GM19468 (cell line): ENCODE data around the gene KRTAP10-8.
"Not testable (repeated sequence)": the region's sequence is repeated elsewhere in the genome, so short reads cannot be mapped to it uniquely, and the experiment has no call there.

Experiments
- ATAC-seq: cut with Tn5 transposase; IDR thresholded peaks from one replicate; pipeline ENCODE4 v1.9.1; 2021; ENCODE audit warnings: mild to moderate bottlenecking, moderate library complexity, moderate number of reproducible peaks; ENCODE audit not compliant: unreplicated experiment; ENCODE audit errors: extremely low read depth

The KRTAP10-8 gene

DNA sequence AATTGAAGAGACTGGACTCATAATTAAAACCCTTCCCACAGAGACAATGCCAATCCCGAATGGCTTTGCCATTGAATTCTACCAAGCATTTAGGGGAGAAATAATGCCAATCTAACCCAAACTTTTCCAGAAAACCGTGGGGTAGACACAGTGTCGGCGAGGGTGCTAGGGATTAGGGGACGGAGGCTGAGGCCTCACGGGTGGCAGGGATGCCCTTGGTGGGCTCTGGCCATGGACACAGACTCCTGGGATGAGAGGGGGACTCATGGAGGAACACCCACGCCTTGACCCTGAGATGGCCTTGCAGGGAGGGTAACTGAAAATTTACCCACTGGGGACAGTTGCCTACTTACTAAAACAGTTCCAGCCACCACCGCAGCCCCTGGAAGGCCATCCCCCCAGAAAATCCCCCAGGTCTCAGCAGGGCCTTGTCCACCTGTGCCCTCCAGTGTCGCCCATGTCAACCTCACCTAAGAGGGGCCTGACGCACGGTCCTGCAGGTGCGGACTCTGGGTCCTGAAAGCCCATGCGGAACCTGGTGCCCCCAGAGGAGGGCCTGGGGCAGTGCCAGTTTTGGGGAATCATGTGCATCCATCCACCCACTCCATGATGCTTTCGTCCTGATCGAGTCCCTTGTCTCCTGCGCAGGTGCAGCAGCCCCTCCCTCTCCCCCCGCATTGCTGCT is 33.4 kb upstream of the KRTAP10-8 start:
- no peak for ATAC-seq

DNA sequence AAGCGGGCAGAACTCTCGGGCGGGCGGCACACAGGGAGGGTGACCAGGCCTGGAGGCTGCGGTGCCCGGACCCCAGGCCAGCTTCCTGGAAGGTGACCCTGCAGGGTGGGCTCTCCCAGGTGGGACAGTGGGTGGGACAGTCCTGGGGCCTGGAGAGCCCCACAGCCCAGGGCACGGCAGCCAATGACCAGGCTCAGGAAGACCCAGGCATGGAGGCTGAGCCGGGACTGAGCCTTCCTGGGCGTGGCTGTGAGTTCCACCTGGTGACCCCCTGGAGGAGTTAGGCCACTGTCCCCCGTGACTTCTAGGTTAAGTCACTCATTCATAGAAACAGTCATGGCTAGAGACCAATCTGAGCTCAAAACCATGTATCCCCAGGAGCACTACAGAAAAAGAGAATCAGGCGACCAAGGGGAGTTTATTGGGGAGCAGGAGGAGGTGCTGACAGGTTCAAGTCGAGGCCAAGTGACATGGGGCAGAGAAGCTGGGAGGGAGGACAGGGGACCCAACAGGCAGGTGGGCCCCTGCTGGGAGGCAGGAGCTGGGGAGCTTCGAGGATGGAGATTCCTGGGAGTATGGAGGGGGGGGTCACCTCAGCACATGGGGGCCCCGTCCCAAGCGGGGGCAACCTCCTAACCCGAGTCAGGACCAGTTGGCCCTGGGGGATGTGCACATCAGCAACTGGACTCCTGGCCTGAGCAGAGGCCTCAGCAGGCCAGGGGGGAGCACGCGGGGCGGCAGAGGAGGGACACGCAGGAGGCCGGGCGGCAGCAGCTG is 32.6 kb upstream of the KRTAP10-8 start:
- ATAC-seq: no peak

DNA sequence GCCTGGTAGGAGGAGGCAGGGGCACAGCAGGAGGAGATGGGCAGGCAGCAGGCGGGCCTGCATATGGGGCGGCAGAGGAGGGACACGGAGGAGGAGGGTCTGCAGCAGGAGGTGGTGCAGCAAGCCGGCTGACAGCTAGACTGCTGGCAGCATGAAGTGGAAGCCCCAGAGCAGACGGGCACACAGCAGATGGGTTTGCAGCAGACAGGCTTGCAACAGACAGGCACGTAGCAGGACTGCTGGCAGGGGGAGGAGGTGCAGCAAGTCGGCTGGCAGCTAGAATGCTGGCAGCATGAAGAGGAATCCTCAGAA is 32.1 kb upstream of the KRTAP10-8 start:
- no peak for ATAC-seq

DNA sequence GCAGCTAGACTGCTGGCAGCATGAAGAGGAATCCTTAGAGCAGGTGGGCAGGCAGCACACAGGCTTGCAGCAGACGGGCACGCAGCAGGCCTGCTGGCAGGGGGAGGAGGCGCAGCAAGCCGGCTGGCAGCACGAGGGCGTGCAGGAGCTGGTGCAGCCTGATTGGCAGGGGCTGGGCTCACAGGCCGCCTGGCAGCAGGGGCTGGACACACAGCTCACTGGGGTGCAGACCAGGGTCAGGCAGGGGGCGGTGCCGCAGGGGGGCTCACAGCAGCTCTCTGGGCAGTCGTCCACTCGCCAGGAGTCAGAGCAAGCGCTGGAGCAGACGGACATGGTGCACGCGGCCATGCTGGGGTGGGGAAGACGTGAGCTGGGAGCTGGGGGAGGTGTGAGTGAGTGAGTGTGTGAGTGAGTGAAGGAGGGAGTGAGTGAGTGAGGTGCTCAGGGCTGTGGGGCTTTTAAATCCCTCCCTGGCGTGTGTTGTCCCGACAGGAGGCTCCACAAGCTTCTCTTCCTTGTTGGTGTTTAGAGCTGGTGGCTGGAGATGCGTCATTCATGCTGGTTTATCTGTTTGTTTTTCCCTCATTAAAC is 31.6 kb upstream of the KRTAP10-8 start, which contains the start of gene KRTAP10-5:
Gene KRTAP10-5 (minus strand): TSS at position 374 of the 591 bp plus-strand sequence. CDS start 26 bp downstream, at position 348.
- not testable (repeated sequence) for ATAC-seq

DNA sequence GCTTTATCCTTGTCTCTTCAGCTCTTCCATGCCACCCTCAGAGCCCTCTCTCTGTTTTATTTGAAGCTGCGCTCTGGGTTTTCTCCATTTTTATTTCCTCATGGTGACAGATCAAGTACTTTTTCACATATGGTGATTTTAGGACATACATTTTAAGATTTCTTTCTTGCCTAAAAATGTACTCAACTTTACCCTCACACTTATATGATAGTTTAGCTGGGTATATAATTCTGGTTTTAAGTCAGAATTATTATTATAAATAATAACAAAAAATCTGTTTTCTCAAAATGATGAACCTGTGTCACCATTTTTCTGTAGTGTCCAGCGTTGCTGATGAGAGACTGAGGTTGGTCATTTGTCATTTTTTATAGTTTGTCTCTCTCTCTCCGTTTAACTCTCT is 30.7 kb upstream of the KRTAP10-8 start:
- no peak for ATAC-seq

DNA sequence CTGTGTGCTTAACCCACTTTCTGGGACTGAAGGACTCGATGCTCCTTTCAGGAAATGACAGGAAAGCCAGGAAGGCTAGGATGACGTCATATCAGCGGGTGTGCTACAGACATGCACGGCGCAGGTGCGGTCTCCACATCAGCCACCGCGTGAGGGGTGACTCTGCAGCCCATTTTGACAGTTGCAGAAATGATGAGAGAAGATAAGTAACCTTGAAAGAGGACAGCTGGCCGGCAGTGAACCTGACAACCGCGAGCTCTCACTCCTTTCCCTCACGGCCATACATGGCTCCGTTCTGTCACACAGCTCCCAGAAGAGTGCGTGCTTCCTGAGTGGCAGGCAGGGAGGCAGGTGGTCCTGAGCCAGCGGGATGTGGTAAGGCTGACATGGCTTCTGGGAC is 29.8 kb upstream of the KRTAP10-8 start:
- no peak for ATAC-seq

DNA sequence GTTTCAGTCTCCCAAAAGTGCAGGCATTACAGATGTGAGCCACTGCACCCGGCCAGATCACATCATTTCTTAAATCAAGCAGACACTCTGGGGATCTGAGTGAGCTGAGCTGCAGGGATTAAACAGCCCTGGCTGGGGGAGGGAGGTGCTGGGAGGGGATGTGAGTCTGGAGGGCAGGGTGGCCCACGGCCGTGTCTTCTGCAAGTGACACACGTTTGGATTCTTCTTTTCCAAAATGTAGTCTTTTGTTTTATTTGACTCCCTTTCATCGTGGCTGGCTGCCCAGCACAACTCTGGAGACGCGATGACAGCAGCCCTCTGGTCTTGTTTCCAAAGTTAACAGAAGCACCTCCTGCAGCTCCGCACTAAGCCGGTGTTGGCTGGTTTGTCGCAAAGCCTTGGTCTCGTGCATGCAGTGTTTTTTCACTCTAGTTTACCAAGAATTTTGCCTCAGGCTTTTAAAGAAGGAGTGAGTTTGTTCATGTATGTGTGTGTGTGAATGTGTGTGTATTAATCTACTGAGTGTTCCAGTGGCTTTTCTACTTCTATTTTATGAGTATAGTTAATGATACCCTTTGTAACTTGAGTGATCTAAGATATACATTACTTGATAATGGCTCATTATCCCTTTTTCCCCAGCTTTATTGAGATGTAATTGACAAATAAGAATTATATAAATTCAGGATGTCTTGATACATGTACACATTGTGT is 28.6 kb upstream of the KRTAP10-8 start:
- ATAC-seq: no peak

DNA sequence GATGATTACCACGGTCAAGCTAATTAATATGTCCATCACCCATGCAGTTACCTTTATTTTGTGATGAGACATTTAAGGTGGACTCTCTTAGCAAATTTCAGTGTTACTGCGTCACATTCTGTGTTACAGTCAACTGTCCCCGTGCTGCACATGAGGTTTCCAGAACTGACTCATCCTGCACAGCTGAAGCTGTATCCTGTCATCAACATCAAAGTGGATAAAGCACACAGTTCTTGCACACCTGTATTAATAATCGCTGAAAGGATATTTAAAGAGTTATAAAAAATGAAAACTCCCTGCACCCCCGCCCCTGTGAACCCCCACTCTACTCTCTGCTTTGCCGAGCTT is 28.1 kb upstream of the KRTAP10-8 start:
- ATAC-seq: no peak

DNA sequence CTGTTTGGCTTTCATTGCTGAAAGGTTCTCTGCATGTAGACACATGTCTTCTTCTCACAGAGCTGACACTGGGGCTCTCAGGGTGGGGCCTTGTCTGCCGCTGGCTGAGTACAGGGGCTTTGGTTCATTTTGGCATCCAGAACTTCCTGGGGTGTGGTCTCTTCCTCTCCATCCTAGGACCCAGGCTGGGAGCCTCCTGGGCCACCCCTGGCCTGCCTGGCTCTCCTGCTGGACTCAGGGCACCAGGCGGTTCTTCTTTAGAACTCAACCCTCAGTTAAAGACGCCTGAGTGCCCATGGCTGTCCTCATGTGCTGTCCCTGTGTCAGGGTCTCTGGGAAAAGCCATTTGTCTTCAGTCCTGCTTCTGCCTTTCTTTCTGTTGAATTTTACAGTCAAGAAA is 26.0 kb upstream of the KRTAP10-8 start:
- no peak for ATAC-seq

DNA sequence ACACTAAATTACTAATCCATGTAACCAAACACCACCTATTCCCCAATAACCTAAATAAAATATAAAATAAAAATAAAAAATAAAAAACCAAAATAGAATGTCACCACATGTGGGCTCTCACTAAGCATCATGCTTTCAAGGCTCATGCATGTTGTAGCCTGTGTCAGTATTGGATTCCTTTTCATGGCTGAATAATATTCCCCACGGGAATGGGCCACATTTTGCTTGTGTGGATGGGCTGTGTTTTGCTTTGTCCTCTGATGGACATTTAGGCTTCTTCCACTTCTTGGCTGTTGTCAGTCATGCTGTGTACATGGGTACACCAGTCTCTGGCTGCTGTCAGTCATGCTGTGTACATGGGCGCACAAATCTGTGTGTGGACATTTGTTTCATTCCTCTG is 22.8 kb upstream of the KRTAP10-8 start:
- ATAC-seq: no peak

DNA sequence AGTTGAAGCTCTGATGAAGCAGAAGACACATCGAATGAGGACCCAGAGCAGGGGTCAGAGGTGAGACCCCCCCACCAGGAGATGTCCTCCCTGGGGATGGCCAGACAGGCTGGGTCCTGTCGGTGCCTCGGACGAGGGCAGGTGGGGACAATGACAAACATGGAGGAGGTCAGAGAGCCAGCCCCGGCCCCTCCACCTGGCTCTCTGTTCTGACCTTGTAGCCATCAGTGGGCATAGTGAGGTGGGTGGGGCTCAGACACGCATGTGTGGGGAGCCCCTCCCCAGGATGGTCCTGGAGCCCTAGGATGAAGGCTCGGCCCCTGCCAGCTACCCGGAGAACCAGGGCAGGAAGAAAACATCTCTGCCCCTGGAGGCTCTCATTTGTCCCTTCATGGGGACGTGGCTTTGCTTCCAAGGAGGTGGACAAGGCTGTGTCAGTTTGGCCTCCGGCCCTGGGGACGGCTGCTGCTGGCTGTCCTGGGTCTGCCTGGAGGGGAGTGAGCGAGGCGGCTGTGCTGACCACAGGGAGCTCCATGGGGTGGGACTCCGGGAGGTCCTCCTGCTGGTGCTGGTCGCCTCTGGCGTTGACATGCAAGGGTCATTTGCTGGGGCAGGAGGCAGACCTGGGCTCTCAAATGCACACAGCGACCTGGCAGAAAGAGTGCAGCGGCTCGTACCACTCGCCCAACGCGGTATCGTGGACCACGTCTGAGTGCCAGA is 22.1 kb upstream of the KRTAP10-8 start:
- no peak for ATAC-seq

DNA sequence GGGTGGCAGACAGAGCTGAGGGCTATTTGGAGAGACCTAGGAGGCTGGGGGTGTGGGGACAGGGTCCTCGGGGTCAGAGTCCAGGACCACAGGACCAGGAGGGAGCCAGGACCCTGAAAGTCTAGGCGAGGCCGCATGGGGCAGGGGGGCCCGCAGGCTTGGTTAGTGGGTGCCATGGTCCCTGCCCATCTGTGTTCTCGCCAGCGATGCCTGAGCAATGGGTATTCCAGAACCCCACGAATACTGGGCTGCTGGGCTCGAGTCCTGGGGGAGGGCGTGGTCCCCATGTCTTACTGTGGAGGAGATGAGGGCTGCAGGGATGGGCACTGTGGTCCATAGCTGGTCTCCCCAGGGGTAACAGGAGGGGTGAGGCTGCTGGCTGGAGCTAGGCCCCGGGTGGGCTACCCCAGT is 21.6 kb upstream of the KRTAP10-8 start:
- no peak for ATAC-seq

DNA sequence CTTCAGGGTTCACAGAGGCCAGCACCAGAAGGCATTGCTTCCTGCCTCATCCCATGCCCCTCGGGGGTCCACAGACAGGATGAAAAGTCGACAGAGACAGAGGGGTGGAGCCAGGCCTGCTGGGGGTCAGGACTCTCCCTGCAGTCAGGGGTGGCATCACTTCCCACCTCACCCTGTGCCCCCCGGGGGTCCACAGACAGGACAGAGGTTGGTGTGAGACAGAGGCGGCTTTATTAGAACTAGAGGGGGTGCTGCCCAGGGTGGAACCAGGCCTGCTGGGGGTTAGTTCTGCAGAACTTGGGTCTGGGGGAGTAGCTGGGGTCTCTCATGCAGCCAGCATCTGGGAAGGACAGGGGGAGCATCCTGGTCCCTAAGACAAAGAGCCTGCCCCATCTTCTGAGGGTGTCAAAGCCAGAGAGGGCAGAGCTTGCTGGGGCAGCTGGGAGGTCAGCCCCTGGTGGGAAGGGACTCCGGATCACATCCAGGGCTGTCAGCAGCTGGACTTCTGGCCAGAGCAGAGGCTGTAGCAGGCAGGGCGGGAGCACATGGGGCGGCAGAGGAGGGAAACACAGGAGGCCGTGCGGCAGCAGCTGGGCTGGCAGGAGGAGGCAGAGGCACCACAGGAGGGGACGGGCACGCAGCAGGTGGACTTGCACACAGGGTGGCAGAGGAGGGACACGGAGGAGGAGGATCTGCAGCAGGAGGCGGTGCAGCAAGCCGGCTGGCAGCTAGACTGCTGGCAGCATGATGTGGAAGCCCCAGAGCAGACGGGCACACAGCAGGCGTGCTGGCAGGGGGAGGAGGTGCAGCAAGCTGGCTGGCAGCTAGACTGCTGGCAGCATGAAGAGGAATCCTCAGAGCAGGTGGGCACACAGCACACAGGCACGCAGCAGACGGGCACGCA is 20.7 kb upstream of the KRTAP10-8 start:
- ATAC-seq: not testable (repeated sequence)

DNA sequence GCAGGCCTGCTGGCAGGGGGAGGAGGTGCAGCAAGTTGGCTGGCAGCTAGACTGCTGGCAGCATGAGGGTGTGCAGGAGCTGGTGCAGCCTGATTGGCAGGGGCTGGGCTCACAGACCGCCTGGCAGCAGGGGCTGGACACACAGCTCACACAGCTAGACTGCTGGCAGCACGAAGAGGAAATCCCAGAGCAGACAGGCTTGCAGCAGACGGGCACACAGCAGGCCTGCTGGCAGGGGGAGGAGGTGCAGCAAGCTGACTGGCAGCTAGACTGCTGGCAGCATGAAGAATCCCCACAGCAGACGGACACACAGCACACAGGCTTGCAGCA is 20.1 kb upstream of the KRTAP10-8 start:
- ATAC-seq: not testable (repeated sequence)

DNA sequence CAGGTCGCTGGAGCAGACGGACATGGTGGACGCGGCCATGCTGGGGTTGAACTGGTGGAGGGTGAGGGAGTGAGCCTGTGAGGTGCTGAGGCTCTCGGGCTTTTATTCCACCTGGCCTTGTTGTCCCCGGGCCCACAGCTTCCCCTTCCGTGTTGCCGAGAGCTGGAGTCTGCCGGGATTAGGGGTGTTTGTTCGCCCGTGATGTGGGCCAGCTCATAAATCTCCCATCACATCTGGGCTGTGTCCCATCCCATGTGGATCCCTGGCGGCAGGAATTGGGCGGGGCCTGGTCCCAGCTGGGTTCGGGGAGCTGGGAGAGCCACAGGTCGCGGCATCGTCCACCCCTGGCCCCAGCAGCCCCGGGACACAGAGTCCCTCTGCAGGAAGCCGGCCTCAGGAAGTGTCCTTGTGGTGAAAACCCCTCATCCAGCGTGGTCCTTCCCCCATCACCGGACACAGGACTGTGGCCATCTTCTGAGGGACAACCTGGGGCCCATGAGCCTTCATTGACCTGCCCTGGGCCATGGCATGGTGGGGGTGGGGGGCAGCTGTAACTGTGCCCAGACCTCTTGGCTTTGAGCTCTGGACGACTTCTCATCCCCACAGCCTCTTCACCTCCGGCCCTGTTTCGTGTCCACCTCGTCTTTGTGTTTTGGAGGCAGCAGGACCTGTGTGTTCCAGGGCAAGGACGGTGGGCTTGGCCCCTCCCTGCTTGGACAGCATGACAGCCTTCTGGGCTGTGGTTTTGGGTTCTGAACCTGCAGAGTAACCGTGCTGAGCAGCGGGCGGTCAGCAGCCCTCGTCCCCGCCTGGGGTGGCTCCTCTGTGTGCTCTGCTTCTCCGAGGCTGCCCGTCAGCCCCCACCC is 19.2 kb upstream of the KRTAP10-8 start, which contains the start of gene KRTAP10-6:
Gene KRTAP10-6 (minus strand): TSS at position 60 of the 866 bp plus-strand sequence. CDS start 21 bp downstream, at position 39.
- no peak for ATAC-seq

DNA sequence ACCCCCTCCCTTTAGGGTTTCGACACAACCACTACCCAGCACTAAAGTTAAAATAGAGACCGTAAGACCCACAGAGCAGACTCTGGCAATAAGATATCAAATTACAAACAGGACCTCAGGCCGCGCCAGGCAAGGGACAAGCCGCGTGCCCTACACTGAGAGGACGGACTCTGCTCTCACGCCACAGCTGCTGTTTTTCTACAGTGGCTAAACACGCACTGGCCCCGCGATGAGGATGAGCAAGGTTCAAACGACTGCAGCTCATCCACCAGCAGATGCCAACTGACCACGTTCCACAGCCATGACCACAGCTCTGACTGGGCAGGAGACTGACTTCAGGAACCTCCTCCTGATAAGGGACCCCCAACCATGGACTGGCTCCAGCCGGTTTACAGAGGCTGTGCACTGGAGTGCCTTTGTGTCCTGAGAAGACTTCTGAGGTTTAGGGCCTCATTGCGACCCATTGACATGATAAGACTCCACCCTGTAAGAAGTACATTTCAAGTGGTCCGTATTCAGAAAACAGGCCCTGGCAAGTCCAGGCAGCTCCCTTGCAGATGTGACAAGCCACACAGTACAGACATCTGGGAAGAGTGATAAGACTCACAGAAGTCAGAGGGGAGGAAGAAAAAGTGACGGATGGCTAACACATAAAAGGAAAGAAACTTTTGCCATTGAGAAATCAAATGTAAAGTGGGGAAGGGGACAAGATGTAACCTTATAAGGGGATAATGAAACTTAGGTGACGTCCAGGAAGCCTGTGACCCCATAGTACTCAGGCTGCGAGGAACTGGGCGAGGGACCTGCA is 18.1 kb upstream of the KRTAP10-8 start:
- ATAC-seq: no peak

DNA sequence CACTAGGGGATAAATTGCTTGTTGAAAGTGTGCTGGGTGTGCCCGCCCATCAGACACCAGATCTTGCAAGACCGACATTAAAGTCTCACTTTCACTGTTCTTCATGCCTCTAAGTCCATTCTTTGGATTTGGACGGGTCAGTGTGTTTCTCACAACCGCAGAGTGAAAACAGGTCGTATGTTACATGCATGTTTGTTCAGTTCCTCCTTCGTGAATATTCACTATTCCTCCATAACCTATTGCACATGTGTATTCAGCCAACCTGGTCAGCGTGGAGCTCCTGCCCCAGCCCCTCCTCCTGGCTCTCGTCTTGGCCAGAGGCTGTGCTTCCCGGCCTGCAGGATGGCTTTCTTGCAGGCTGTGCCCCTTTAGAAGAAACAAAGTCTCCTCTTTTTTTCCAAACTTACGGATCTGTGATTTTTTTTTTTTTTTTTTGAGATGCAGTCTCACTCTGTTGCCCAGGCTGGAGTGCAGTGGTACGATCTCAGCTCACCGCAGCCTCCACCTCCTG is 17.4 kb upstream of the KRTAP10-8 start:
- no peak for ATAC-seq
